Adipocyte (in vitro differentiated cells): ENCODE data around the gene TBX19.

ENCODE experiments used
- DNase-seq: peaks from one replicate; pipeline ENCODE4 v3.0.0-alpha.2; 2015; ENCODE audit warnings: low read depth
- H3K27me3 ChIP-seq: replicated peaks from 2 replicates; pipeline ENCODE4 v1.7.0; 2013; ENCODE audit warnings: mild to moderate bottlenecking, low read length, moderate library complexity; ENCODE audit not compliant: control insufficient read depth, insufficient read depth
- H3K36me3 ChIP-seq: 2 replicates; pipeline ENCODE4 v1.7.0; 2013; ENCODE audit warnings: low read length, mild to moderate bottlenecking, moderate library complexity; ENCODE audit not compliant: control insufficient read depth, insufficient read depth, severe bottlenecking
- H3K4me1 ChIP-seq: 2 replicates; pipeline ENCODE4 v1.7.0; 2013; ENCODE audit warnings: mild to moderate bottlenecking, low read length, moderate library complexity; ENCODE audit not compliant: control insufficient read depth, insufficient read depth
- H3K4me3 ChIP-seq: 2 replicates; pipeline ENCODE4 v1.7.0; 2013; ENCODE audit warnings: mild to moderate bottlenecking, low read length, moderate library complexity
- H3K9ac ChIP-seq: 2 replicates; pipeline ENCODE4 v1.7.0; 2013; ENCODE audit warnings: mild to moderate bottlenecking, low read length, moderate library complexity
- H3K9me3 ChIP-seq: 2 replicates; pipeline ENCODE4 v1.7.0; 2013; ENCODE audit warnings: mild to moderate bottlenecking, low read length, moderate library complexity; ENCODE audit not compliant: control insufficient read depth

TBX19 gene

DNA sequence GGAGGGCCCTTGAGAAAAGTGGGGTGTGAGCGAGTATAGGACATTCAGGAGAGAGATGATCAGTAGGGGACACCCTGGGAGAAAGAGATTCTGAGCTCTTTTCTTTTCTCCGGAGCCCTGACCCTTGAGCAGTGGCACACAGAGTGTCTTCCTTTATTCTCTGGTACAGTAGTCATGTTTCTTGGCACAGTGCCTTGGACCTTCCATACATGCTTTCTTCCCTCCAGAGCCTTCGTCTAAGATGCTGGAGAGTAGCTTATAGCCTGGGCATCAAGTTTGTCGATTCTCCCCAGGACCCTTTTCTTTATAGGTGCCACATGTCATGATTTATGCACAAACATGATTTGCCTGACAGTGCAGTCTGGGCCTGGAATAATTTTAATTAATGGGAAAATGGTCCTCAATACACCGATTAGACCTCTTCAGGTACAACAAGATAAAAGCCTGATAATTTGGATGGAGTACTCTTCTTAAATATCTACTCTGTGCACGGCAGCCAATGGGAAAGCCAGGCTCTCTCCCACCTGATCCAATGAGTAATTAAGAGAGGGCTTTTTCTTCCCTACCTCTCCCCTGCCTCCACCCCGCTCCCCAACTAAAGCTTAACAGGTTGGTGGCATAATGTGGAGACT, at the start of gene TBX19:
Gene TBX19, plus strand, starts transcription at position 582 of the 632 bp plus-strand sequence. CDS start 214 bp downstream, outside the sequence.
- no peak within 1 kb of the TSS for H3K4me3 ChIP-seq
- no peak for DNase-seq
- H3K9me3 ChIP-seq = peaks cover 4% of the 10 kb centered on the region
- H3K27me3 ChIP-seq = no peaks in the 10 kb centered on the region
- H3K4me1 ChIP-seq = no peaks in the 10 kb centered on the region
- no peaks in the 10 kb centered on the region for H3K36me3 ChIP-seq
- no peak within 1 kb of the TSS for H3K9ac ChIP-seq

DNA sequence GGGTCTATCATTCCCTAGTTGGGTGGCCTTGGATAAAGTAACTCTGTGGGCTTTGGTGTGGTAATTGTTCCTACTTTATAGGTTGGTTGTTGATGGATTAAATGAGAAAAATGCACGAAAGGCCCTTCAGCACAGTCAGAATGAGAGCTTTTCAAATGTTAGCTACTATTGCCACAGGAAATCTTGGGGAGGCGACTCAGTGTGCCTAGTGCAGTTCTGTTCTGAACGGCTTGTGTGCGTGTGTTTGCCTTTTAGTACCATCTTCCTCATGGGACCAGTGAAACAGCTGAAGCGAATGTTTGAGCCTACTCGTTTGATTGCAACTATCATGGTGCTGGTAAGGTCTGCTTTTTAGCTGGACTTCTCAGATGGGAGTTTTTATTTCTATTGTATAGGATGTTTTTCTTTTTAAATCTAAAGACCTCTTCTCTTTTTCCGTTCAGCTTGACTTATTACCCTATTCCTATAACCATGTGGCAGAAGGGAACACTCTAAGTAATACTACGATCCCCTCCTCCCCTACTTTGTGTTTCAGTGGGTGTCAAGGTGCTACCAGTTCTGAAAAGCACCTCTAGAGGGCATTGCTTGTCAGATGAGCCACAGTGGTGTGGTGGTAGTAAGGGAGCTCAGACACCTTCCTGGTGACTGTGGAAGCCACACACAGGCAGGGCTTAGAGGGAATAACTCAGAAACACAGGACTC, 45.7 kb upstream of the TBX19 start:
- H3K4me3 ChIP-seq = peak overlapping the region; percentile 8
- DNase-seq = peak; percentile 67
- H3K9me3 ChIP-seq = no peaks in the 10 kb centered on the region
- no peaks in the 10 kb centered on the region for H3K27me3 ChIP-seq
- H3K36me3 ChIP-seq = peaks cover 74% of the 10 kb centered on the region
- peak overlapping the region; percentile 40 for H3K9ac ChIP-seq
- peaks cover 44% of the 10 kb centered on the region for H3K4me1 ChIP-seq

DNA sequence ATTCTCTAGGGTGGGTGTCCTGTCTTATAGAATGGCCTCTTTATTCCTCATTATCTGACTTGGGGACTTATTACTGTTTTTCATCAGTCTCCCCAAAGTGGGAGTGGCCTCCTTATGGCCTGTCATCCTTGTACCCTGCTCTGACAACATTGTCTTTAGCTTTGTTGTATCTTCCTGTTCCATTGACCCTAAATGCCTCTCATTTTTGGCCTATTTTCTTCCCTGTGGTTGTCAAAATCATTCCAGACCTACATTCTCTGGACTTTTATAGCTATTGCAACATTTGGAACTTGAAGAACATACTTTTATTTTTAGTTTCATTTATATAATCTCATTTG, 45.2 kb upstream of the TBX19 start:
- peaks cover 75% of the 10 kb centered on the region for H3K36me3 ChIP-seq
- DNase-seq = peak; percentile 69
- H3K4me3 ChIP-seq = peak overlapping the region; percentile 8
- H3K4me1 ChIP-seq = peaks cover 40% of the 10 kb centered on the region
- H3K9ac ChIP-seq = peak overlapping the region; percentile 40
- no peaks in the 10 kb centered on the region for H3K27me3 ChIP-seq
- H3K9me3 ChIP-seq = no peaks in the 10 kb centered on the region

DNA sequence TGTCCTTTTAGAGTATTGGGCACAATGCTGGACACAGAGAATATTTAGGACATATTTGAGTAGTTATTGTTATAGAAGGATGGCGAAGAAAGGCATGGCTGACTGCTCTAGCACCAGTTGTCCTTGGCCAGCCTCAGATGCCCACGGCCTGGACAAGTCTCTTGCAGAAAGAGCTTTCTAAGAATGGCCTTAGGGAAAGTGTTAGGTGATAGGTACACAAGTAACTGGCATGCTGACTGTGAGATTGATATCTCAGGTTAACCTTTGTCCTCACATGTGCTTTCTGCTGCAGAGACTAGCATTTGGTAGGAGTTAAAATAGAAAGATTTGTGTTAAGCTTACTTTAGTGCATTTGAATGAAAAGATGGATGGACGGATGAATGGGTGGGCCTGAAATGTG, 44.7 kb upstream of the TBX19 start:
- Histone ChIP-seq H3K4me1 (peaks cover 36% of the 10 kb centered on the region), H3K36me3 (peaks cover 79% of the 10 kb centered on the region), H3K9me3 (no peaks in the 10 kb centered on the region), H3K27me3 (no peaks in the 10 kb centered on the region), H3K4me3 (peak overlapping the region; percentile 33), H3K9ac (peak overlapping the region; percentile 7)
- DNase-seq = no peak

DNA sequence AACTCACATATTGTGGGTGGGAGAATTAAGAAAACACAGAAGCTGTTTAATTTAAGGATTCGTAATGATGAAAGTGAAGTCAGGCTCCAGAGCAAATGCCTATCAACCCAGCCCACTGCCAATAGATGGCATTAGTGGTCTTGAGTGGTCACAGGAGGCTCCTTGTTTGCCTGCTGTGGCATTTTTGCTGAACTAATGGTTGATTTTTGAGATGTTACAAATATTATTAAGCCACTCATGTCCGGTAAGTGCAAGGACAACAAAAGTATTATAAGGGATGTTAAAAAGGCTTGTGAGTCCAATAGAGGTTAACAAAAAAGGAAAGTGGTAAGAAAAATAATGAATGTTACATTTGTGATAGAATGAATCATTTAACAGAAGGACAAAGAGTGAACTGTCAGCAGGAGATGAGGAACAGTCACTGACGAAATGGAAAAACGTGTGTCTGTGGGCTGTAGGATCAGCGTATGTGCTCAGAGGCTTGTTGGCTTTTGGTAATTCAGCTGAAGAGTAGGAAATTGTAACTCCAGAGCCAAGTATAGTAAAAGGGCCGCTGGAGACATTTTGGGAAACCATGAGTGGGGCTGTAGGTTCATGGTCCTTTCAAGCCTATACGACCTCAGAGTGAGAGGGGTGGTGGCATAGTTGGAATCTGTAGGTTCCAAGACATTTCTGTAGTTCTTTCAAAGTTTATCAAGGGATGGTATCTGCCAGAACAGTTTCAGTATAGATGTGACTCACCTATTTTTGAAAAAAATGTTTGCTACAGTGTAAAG, 43.7 kb upstream of the TBX19 start:
- H3K4me1 ChIP-seq = peaks cover 28% of the 10 kb centered on the region
- no peaks in the 10 kb centered on the region for H3K27me3 ChIP-seq
- peaks cover 77% of the 10 kb centered on the region for H3K36me3 ChIP-seq
- H3K9me3 ChIP-seq = no peaks in the 10 kb centered on the region
- no peak overlapping the region for H3K9ac ChIP-seq
- no peak overlapping the region for H3K4me3 ChIP-seq
- DNase-seq = no peak

DNA sequence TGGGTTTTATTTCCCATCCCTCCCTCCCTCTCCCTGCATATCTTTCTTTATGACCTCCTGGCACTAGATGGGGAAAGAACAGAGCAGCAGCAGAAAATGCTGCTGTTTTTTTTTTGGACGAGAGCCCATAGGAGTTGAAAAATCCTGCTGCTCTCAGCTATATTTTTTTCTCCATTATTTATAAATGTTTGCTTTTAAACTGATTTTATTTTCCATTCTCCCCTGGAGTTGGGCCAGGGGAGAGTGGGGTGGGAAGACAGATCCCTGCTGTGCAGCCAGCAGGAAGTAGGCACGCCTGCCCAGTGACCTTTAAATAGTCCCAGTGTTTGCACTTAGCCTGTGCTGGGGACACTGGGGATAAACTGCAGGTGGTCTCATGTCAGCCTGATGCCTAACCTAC, 37.5 kb upstream of the TBX19 start:
- peak overlapping the region; percentile 60 for H3K9ac ChIP-seq
- no peaks in the 10 kb centered on the region for H3K27me3 ChIP-seq
- H3K4me1 ChIP-seq = peaks cover 20% of the 10 kb centered on the region
- H3K9me3 ChIP-seq = no peaks in the 10 kb centered on the region
- no peak overlapping the region for H3K4me3 ChIP-seq
- H3K36me3 ChIP-seq = peaks cover 71% of the 10 kb centered on the region
- no peak for DNase-seq

DNA sequence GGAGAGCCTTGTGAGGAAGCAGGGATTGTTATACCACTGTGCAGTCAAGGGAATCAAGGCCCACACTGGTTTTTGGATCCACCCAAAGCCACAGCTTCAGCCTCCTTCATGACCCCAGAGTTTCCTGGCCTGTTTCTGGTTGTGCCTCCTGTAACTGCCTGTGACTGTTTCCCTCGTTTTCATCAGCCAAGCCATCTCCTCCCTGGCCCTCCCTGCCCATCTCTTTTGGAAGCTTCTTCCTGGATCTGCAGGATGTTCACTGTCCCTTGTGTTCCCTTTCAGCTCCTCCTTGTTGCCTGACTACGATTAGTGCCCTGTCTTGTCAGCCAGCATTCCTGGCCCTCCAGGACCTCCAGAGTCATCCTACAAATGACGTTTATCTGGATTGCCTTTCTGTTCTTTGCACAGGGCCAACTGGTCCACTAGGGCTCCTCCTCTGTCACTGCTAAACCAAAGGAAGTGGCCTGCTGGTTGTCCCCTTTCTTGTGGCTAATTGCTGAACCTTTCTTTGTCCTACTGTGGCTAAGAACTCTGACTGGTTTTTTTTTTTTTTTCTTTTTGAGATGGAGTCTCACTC, 37.0 kb upstream of the TBX19 start:
- Histone ChIP-seq H3K27me3 (no peaks in the 10 kb centered on the region), H3K4me3 (no peak overlapping the region), H3K36me3 (peaks cover 67% of the 10 kb centered on the region), H3K9ac (peak overlapping the region; percentile 60), H3K9me3 (no peaks in the 10 kb centered on the region), H3K4me1 (peaks cover 20% of the 10 kb centered on the region)
- DNase-seq = no peak

DNA sequence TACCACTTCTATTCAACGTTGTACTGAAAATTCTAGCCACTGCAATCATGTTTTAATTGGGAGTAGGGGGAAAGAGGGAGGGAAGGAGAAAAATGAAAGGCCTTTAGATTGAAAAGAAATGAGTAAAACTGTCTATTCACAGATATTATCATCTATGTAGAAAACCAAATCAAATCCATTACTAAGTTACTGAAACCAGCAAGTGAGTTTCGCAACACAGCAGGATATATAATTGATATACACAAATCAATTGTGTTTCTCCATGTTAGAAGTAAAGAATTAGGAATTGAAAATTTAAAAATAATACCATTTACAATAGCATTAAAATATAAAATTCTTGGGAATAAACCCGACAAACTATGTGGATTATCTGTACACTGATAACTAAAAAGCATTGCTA, 35.6 kb upstream of the TBX19 start:
- Histone ChIP-seq H3K4me3 (no peak overlapping the region), H3K9ac (no peak overlapping the region), H3K27me3 (no peaks in the 10 kb centered on the region), H3K4me1 (peaks cover 20% of the 10 kb centered on the region), H3K36me3 (peaks cover 65% of the 10 kb centered on the region), H3K9me3 (no peaks in the 10 kb centered on the region)
- no peak for DNase-seq

DNA sequence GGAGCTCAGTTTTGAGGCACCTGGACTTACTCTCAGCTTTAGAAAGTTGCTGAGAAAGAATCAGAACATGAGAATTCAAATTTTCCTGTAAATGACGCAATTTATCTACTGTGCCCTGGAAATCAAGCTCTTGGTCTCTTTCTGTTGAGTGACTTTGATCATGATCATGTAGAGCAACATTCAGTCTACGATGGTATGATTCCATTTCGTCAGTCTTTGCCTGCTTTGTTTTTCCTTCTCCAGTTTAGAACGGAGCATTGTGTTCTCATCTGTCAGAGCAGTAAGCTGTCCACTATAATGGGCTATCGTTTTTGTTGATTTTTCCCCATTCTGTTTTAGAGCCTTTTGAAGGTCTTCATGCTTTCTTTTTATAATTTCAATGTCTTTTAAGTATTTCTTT, 34.2 kb upstream of the TBX19 start:
- DNase-seq = no peak
- peaks cover 20% of the 10 kb centered on the region for H3K4me1 ChIP-seq
- H3K4me3 ChIP-seq = no peak overlapping the region
- peaks cover 70% of the 10 kb centered on the region for H3K36me3 ChIP-seq
- no peak overlapping the region for H3K9ac ChIP-seq
- no peaks in the 10 kb centered on the region for H3K9me3 ChIP-seq
- no peaks in the 10 kb centered on the region for H3K27me3 ChIP-seq

DNA sequence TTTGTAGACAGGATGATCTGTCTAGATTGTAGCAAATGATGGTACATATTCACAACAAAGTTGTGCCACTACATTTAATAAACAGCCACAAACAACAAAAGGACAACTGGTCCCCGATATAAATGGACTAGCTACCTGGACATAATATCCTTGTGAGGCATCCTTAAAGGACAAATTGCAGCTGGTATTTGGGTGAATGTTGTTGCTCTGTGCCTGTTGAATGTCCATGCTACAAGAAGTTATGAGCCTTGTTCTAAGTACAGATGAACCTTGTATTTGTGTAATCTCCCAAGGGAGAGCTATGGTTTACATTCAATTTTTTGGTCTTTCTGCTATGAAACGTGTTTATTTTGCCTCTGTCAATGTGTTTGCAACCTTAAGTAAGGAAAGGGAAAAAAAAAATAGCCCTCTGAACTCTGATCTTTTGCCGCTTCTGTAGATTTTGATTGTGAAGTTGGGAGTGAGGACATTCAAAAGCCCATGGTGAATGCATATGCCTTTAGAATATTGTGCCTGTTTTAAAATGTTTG, 28.4 kb upstream of the TBX19 start:
- Histone ChIP-seq H3K4me1 (peaks cover 11% of the 10 kb centered on the region), H3K36me3 (peaks cover 46% of the 10 kb centered on the region), H3K4me3 (no peak overlapping the region), H3K9ac (no peak overlapping the region), H3K27me3 (no peaks in the 10 kb centered on the region), H3K9me3 (peaks cover 11% of the 10 kb centered on the region)
- peak; percentile 60 for DNase-seq

DNA sequence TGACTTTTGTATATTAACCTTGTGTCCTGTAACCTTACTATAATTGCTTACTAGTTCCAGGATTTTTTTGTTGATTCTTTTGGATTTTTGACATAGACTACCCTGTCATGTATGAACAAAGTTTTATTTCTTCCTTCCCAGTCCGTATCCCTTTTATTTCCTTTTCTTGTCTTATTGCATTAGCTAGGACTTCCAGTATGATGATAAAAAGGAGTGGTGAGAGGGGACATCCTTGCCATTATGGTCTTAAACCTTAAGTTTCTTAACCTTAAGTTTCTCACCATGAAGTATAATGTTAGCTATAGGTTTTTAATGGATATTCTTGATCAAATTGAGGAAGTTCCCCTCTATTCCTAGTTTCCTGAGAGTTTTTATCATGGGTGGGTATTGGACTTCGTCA, 24.5 kb upstream of the TBX19 start:
- H3K4me3 ChIP-seq = no peak overlapping the region
- H3K36me3 ChIP-seq = peaks cover 24% of the 10 kb centered on the region
- DNase-seq = no peak
- no peaks in the 10 kb centered on the region for H3K27me3 ChIP-seq
- H3K9ac ChIP-seq = no peak overlapping the region
- peaks cover 13% of the 10 kb centered on the region for H3K9me3 ChIP-seq
- H3K4me1 ChIP-seq = peaks cover 15% of the 10 kb centered on the region
